SHP77 (cell line): ENCODE data around the gene PELO.
"Not testable (repeated sequence)": the region's sequence is repeated elsewhere in the genome, so short reads cannot be mapped to it uniquely, and the experiment has no call there.

Experiments
- DNase-seq, 2 experiments: peaks; one replicate each; lab custom pipeline; 2025; lab: John Stamatoyannopoulos, UW

PELO gene

DNA sequence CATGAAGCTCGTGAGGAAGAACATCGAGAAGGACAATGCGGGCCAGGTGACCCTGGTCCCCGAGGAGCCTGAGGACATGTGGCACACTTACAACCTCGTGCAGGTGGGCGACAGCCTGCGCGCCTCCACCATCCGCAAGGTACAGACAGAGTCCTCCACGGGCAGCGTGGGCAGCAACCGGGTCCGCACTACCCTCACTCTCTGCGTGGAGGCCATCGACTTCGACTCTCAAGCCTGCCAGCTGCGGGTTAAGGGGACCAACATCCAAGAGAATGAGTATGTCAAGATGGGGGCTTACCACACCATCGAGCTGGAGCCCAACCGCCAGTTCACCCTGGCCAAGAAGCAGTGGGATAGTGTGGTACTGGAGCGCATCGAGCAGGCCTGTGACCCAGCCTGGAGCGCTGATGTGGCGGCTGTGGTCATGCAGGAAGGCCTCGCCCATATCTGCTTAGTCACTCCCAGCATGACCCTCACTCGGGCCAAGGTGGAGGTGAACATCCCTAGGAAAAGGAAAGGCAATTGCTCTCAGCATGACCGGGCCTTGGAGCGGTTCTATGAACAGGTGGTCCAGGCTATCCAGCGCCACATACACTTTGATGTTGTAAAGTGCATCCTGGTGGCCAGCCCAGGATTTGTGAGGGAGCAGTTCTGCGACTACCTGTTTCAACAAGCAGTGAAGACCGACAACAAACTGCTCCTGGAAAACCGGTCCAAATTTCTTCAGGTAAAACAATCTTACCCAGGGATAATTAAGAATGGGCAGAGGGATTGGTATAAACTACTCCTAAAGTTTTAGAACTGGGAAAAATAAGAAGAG is 12.9 kb downstream of the PELO start:
- peak; percentile 24 to 59 for DNase-seq

DNA sequence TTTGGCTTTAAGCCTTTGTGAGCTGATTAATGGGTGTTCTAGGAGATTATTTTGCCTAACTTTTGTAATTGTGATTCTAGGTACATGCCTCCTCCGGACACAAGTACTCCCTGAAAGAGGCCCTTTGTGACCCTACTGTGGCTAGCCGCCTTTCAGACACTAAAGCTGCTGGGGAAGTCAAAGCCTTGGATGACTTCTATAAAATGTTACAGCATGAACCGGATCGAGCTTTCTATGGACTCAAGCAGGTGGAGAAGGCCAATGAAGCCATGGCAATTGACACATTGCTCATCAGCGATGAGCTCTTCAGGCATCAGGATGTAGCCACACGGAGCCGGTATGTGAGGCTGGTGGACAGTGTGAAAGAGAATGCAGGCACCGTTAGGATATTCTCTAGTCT is 13.6 kb downstream of the PELO start:
- DNase-seq: peak in 1 of 2 experiments; percentile 6

DNA sequence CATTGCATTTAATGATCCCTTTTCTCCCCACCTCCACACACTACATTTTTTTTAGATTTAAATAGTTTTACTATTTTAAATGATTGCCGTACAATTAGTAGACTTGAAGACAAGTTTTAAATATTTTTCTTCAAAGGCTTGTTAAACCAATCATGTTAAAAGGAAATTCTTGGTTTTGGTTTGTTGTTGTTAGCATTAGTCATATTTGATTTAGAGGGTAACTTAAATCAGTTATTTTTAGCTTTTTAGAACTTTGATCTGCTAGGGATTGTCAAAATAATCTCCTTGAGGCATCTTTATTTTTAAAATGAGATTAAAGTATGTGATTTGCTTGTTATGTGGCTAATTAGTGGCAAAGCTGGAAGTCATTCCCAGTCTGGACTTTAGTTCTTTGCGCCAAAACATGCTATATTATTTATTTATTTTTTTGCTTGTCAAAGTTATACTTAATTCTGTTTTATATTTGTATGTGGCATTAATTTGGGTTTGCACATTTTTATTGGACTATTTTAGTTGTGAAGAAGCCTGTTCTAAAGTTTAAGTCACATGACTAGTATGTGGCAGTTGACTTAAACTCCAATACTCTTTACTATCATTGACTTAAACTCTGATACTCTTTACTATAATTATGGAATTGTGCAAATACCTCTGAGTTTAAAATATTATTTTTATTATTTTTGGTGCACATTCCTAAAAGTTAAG is 14.7 kb downstream of the PELO start:
- no peak for DNase-seq

DNA sequence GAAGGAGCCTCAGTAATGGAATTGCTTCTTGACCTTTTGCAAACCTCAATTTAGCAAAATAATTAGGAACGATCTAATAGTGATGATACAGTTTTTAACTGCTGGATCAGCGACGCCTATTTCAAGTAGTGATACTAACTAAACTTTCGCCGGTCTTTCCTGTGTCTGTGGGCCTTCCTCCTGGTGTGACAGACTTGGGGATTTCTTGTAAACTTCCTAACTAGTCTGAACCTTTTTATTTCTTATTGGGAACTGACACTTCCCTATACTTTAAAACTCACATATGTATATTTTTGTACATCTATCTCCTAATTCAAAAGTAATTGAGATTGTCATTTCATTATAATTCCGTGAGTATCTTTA is 15.2 kb downstream of the PELO start:
- DNase-seq: no peak

DNA sequence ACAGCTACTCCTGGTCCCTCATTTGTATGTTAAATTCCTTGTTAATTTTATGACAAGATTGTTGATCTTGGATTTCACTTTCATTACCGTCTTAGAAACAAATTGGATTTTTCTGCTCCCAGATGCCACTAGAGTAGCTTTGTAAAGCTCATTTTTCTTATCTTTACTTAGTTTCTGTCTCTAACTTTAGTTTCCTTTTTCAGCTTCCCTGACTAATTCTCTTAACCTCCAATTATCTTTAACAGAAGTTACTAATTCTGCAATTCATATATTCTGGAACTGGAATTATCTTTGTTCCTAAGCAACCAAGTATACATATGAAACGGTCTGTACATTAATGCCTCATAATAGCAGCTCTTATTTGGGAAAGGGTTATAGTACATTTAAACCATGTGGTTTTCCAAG is 16.7 kb downstream of the PELO start:
- DNase-seq: no peak

DNA sequence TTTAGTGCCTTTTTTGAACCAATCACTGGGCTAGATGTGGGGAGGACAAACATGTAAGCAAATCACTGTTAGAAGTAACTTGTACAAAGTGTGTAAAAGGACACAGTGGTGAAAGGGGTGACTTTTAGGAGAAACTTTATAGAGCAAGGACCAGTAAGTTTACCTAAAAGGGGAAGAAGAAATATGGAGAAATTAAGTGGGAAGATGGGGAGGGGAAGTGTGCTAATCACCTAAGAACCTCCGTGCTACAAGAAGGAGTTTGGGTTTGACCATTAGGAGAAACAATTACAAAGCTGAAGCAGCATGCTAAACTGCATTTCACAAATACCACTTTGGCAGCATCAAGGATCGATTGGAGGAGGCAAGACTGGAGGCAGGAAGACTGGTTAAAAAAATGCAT is 17.3 kb downstream of the PELO start:
- DNase-seq: no peak

DNA sequence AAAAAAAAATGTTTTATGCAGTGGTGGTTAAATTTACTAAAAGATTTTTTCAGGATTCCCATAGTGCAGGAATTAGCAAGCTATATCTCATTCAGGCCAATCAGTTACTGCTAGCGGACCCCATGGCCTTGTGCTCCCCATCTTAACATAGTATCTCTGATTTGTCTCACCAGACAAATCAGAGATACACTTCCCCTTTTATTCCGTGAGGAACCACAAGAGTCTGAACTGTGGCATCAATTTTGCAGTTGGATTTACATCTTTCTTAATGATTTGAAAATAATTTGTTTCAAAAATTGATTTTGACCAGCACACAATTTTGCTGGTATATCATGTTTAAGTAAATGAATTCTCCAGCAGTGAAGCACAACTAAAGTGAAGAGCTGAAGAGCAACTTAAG is 17.9 kb downstream of the PELO start:
- no peak for DNase-seq

DNA sequence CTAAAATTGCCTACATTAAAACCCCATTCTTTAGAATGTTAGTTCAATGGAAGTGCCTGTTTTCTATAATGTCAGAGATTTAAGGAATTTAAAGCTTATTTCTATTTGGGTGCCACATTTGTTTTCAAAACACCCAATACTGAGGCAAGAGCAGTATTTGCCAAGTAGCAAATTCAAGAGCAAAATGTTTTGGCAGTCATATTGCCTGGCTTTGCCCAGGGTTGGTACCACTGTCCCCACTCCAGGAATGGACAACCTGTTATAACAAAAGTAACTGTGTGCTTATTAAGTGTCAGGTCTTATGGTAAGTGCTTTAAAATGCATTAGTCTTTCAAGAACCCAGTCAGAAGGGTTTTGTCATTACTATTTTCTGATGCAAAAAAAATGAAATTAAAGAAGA is 19.3 kb downstream of the PELO start:
- no peak for DNase-seq

DNA sequence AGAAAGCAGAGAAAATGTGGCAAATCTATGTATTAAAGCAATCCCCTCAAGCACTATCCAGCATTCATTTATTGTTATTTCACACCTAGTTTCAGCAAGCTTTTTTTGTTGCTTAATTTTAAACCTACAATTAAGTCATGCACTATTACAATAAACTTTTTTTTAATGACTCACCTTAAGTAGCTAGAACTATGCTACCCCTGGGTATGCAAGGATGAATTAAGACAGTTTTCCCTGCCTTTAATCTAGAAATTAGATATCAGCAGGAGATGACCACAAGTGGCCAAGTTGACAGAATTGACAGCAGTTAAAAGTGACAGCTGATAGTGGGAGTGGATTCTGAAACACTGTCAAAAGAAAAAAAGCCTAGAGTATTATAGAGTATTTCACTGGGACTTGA is 20.0 kb downstream of the PELO start:
- no peak for DNase-seq

DNA sequence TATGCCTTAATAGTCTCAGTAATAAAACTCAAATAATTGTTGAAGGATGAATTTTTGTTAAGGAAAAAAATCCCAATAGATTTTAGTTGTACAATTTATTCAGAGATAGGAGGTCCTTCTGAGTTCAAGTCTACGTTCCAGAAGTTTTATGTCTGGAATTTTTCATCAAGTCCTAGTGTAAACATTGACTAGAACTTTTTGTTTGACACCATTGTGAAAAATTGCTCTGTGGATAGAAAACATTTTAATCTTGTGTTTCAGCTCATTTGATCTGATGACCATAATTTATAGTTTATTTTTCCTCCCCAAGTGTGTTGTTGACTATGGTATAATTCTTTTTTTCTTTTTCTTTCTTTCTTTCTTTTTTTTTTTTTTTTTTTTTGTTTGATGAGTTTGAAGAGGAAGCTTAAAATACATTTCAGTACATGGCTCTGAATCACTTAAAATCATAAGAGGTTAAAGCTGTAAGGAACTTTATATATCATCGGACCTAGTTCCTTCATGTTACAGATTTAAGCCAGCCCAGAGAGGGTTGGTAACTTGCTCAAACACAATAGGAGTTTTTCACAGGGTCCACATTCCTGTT is 20.7 kb downstream of the PELO start:
- DNase-seq: no peak

DNA sequence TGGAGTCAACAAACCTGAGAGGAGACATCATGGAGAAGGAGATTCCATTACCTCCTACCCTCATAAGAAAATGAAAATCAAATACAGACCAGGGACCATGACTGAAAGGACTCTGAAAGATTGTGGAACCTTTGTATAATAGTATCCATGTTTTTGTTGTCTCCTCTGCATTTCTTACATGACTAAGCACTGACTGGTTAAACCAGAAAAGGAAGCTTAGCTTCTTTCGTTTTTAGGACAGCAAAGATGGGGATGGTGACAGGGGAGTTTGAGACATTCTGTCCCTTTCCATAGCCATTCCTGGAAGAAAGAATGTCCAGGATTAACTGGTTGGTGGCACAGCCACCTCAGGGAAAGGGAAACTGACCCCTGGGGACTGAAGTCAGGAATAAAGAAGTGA is 22.2 kb downstream of the PELO start:
- DNase-seq: no peak

DNA sequence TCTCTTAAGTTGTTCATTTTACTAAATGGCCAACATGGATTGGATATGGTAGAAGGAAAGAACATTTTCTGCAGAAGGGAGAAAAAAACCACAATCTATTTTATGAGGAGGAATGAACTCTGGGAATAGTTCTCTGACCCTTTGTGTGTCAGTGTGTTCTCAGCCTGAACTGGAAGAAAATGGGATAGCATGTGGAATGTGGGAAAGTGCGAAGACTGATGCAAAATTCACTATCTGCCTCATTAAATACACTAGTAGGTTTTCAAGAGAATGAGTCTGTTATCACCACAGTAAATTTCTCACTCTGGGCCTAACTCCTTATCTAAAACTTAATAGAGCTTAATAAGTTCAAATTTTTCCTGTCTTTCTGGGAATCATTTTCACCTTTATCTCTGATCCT is 22.7 kb downstream of the PELO start:
- no peak for DNase-seq

DNA sequence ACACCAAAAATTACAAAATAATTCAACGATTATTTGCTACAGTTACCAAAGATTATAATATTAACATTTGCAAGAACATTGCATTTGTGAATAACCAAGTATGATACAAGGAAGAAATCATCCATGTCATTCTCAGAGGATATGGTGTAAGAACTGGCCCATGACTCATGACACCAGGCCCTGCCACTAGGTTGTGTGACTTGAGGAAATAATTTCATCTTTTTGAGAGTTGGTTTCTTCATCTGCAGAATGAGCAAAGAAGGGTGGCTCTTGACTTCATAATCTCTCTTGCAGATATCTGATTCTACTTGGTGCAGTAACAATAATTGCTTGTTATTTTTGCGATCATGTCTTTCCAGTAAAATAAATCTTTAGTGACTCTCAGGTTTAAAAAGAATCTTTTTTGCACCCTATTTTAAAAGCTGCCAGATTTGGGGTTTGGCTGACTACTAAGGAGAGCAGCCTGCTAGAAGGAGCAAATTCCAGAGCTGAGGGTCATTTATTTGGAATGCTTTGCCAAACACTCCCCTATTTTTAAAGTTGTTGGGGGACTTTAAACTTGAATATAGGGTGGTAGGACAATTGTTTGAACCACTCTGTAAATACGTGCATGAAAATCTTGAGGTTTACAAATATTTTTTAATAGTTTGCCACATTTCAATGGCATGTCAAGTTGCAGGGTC is 23.5 kb downstream of the PELO start:
- no peak for DNase-seq

DNA sequence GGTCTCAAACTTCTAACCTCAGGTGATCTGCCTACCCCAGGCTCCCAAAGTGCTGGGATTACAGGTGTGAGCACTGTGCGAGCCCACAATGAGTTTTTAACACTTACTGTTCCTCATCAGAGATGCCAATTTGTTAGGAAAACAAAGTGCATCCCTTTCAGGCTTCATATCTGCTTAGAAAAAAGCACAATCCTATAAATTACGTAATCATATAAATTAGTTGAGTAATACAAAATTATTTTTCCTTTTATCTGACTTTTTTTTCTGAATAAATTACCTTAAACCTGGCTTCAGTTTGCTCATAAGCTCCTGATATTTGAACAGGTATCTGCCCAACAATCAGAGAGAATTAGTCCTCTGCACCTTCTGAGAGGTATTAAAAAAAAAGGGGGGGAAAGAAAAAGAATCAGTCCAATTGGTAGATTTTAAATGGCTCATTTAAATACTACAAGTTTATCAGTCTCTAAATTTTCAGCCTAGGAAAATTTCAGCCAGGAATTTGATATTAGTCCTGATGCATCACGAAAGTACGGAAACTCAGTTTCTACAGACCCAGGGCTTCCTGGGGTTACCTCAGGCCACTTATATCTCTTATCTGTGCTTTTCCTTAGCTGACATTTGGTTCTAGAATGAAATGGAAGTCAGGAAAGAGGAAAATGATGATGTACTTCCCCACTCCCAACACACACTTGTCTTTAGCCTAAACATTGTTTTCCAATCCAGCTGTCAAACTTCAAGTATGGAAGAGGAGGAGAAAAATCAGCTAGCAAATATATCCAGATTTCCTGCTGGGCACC is 26.8 kb downstream of the PELO start:
- no peak for DNase-seq

DNA sequence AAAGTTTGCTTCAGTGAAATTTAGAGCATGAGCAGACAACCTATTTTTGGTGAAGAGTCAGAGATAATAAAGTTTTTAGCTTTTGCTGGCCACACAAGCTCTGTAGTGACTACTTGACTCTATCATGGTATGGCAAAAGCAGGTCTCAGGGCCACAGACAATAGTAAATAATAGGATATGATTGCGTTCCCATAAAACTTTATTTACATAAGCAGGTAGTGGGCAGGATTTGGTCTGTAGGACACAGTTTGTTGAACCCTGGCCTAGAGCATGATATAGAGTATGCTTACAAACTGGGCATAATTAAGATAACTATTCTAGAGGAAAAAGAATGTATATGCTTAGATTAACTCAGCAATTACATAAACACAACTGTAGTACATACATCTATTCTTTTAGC is 30.1 kb downstream of the PELO start:
- DNase-seq: no peak

DNA sequence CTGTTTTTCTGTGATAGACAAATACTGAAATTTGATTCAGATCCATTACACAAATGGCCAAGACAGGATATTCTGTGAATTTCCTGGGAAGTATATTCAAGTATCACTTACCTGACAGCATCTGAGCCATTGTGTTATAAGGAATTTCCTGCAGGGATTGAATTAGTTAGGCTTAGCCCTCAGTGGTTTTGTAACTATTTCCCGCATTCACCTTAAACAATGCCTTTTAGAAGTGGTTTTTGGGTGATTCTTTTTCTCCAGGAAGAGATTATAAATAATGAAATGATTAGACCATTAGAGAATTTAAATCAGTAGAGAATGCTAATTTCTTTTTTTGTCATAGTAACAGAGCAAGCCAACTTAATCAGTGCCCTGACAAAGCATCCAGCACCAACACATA is 30.6 kb downstream of the PELO start:
- DNase-seq: no peak

DNA sequence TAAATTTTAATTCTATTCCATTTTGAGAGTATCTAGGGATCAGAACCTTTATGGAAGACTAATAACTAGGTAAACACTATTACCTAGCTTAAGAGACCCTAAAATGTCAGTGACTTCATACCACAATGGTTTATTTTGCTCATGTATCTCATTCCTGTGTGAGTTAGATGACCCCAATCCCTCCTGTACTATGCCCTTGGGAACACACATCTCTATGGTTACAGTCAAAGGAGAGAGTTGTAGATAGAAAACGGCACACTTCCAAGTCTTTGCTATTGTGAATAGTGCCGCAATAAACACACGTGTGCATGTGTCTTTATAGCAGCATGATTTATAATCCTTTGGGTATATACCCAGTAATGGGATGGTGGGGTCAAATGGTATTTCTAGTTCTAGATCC is 31.1 kb downstream of the PELO start:
- DNase-seq: not testable (repeated sequence)

DNA sequence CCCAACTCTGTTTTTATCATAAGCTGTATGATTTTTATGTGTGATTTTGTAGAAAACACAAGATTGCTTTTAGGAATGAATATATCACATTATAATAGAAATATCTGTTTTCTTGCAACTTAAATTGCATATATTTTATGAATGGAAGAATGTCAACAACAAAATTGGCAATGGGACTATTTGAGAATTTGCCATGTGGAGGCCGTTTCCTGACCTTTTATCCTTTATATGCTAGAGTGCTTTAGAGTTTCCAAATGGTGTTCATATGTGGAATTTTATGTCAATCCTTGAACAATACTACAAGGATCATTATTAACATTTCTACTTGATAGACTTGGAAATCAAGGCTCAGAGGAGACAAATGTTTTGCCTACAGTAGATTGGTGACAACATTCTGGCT is 34.2 kb downstream of the PELO start:
- DNase-seq: no peak

DNA sequence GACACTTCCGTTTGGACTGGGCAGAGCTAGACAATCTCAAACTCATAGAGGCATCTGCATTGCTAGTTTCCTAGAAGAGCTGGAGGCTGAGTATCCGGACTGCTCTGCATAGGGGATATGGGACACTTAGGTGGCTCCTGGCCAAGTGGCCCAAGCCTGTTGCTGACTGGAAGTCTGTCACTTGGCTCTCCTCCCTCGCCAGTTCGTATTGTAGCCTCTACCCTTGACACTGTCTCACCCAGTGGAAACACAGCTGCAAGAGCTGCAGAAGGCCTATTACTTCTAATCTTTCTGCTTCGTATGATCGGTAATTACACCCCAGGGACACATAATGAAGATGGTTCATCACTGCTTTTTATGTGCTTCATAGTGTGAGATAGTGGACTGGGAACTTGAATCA is 34.7 kb downstream of the PELO start:
- no peak for DNase-seq

DNA sequence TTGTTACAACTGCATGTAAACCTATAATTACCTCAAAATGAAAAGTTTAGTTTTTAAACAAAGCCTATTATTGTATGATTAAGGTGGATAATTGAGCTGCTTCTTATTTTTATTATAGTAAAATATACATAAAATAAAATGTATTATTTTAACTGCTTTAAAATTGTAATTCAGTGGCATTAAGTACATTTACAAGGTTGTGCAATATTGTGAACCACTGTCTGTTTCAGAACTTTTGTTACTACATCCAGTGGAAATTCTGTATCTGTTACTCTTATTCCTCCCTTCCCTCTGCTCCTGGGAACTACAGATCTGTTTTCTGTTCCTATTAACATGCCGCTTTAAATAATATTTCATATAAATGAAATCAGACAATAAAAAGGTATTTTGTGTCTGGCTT is 37.1 kb downstream of the PELO start:
- no peak for DNase-seq

DNA sequence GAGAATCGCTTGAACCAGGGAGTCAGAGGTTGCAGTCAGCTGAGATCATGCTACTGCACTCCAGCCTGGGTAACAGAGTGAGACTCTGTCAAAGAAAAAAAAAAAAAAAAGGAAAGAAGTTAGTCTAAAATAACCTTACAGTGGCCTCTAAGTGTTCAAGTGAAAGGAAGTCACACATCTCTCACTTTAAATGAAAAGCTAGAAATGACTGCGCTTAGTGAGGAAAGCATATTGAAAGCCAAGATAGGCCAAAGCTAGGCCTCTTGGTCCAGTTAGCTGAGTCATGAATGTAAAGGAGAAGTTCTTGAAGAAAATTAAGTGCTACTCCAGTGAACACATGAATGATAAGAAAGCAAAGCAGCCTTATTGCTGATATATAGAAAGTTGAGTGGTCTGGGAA is 38.1 kb downstream of the PELO start:
- no peak for DNase-seq

DNA sequence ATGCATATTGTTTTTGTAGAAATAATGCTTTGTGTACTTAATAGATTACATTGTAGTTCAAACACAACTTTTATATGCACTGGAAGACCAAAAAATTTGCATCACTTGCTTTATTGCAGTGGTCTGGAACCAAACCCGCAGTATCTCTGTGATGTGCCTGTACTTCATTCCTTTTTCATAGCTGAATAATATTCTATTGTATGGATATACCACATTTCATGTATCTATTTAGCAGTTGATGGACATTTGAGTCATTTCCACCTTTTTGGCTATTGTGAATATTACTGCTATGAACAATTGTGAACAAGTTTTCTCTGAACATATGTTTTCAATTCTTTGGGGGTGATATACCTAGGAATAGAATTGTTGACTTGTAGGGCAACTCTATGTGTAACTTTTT is 40.1 kb downstream of the PELO start:
- DNase-seq: no peak
